H1 (cell line): ENCODE measurements around the gene PBXIP1. TPM values are rescaled to one million over a fixed set of nuclear protein-coding genes. Genes with fewer than 3 reads are reported as not detected.
A peak's percentile ranks its signal among the peaks of the same experiment; 100 is the strongest.

Source experiments
- JUND ChIP-seq: IDR thresholded peaks from 2 replicates; pipeline ENCODE4 v1.6.1; 2011; ENCODE audit warnings: mild to moderate bottlenecking, improper control_type of control experiment, low read length
- SP1 ChIP-seq: IDR thresholded peaks from 2 replicates; pipeline ENCODE4 v1.6.1; 2011; ENCODE audit warnings: low read depth, low read length
- polyA plus RNA-seq, 7 experiments: library from polyadenylated mRNA; depleted of rRNA in 3 of 7; stranded (reverse) in 5 of 7; unstranded in 2 of 7; fragments of >200 nt in 5 of 7; fragments of 200-250 nt in 2 of 7; gene quantifications; 1 replicate in 5 of 7; 2 replicates in 1 of 7; 4 replicates in 1 of 7; pipeline versions ENCODE4 v1.2.1 to v1.2.3, GENCODE V29; 2011 to 2013; ENCODE audit warnings: missing spikeins in 2 of 7, mixed read lengths in 2 of 7
- total RNA-seq: library from RNA; stranded (reverse); fragmentation: NEBNext Ultra II Directional; extraction: Animal tissue kit (Norgen Biotek cat#: 25700); gene quantifications from 2 replicates; pipeline ENCODE4 v1.2.1, GENCODE V29; 2021

Gene PBXIP1
- total and polyA plus RNA-seq, 2 of the 8 experiments (the other 6 are each of a cell fraction or from before 2014, with no cell fraction given): 12.0 to 19.8 TPM

- TF ChIP-seq SP1 (no peak), JUND (peak; percentile 82)
These were observed 14.9 kb upstream of the PBXIP1 start, which contains the start of gene SHC1 (continued) for GRCh38 chr1:154970631-154971340.
